Measurements from ENCODE around the gene SH3PXD2A. TPM values are rescaled to one million over a fixed set of nuclear protein-coding genes. Genes with fewer than 3 reads are reported as not detected.

Gene SH3PXD2A
- total and polyA plus RNA-seq, 9 of the 15 experiments (the other 6 are each of a cell fraction or from before 2014, with no cell fraction given): 0.41 to 9.3 (median 2.5) TPM

DNA sequence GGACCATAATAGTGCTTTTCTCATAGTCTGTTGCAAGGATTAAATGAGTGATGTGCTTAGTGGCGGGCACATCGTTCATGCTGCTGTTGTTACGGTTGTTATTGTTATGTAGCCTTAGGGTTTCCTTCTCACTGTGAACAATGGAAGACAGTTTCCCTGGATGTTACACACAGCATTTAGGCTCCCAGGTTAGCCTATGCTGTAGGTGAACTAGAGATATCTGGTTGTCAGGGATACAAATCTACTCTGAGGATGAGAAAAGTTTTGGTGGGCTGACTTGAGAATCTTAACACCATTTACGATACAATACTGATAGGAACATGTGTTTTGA is 14.7 kb downstream of the SH3PXD2A start:
- POLR2A ChIA-PET: no interaction called here
- intact Hi-C loops (cut with micrococcal nuclease) (no loop called here), in situ Hi-C loops (cut with MboI) (no loop called here)
- ATAC-seq (no peak), DNase-seq (ENCODE audit: extremely low read depth in 1 of 4, low spot score in 3 of 4) (no peak), FAIRE-seq (no peak)
- Histone ChIP-seq H3K9ac (ENCODE audit: insufficient read depth in 1 of 2, low read depth in 2 of 2, low read length in 2 of 2) (no peak overlapping the region), H3K36me3 (ENCODE audit: control insufficient read depth, insufficient read depth, low read length) (no peaks in the 10 kb centered on the region), H3K27ac (ENCODE audit: extremely low read depth, low read depth, low read length) (no peak overlapping the region), H3K4me1 (replicated peaks in 1 of 2; ENCODE audit: control insufficient read depth in 2 of 2, insufficient read depth in 2 of 2, low read length in 2 of 2) (no peaks in the 10 kb centered on the region; a peak in 1 of 5 replicates), H3K9me3 (replicated peaks; ENCODE audit: control insufficient read depth, insufficient read depth, low read depth, low read length) (no peaks in the 10 kb centered on the region), H2AFZ (ENCODE audit: low read depth, low read length) (no peak overlapping the region), H4K20me1 (replicated peaks; ENCODE audit: control insufficient read depth, insufficient read depth, low read length) (no peaks in the 10 kb centered on the region), H3K4me2 (ENCODE audit: insufficient read depth, low read length) (no peak overlapping the region), H3K79me2 (ENCODE audit: control insufficient read depth, insufficient read depth, low read length) (no peaks in the 10 kb centered on the region), H3K9me1 (ENCODE audit: control insufficient read depth, insufficient read depth, low read length) (no peaks in the 10 kb centered on the region), H3K27me3 (ENCODE audit: control insufficient read depth in 2 of 2, insufficient read depth in 2 of 2, low read length in 2 of 2) (peaks cover 13 to 56% of the 10 kb centered on the region in 2 experiments; a peak in 4 of 5 replicates), H3K4me3 (no peak overlapping the region)
- 16% methylated on average over 4 of the region's 4 CpGs for WGBS (ENCODE audit: insufficient coverage, low coverage, missing lambda C conversion rate)
- CTCF ChIA-PET (ENCODE audit: low intra/inter-chr PET ratio): no interaction called here
- no peak for TF ChIP-seq NFIC (IDR thresholded peaks at IDR 0.05)
- TF ChIP-seq E2F3 (CRISPR knock-in tag; IDR thresholded peaks at IDR 0.05): no peak
- no peak for TF ChIP-seq NFYB (IDR thresholded peaks at IDR 0.05; ENCODE audit: extremely low read depth, insufficient read length)
- TF ChIP-seq, protein P1, sequence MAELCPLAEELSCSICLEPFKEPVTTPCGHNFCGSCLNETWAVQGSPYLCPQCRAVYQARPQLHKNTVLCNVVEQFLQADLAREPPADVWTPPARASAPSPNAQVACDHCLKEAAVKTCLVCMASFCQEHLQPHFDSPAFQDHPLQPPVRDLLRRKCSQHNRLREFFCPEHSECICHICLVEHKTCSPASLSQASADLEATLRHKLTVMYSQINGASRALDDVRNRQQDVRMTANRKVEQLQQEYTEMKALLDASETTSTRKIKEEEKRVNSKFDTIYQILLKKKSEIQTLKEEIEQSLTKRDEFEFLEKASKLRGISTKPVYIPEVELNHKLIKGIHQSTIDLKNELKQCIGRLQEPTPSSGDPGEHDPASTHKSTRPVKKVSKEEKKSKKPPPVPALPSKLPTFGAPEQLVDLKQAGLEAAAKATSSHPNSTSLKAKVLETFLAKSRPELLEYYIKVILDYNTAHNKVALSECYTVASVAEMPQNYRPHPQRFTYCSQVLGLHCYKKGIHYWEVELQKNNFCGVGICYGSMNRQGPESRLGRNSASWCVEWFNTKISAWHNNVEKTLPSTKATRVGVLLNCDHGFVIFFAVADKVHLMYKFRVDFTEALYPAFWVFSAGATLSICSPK (IDR thresholded peaks at IDR 0.05; ENCODE audit: borderline replicate concordance): no peak
- TF ChIP-seq NR1H2 (CRISPR knock-in tag; IDR thresholded peaks at IDR 0.05): no peak
- TF ChIP-seq HMG20B (CRISPR knock-in tag; IDR thresholded peaks at IDR 0.05): no peak
- TF ChIP-seq, protein P2, sequence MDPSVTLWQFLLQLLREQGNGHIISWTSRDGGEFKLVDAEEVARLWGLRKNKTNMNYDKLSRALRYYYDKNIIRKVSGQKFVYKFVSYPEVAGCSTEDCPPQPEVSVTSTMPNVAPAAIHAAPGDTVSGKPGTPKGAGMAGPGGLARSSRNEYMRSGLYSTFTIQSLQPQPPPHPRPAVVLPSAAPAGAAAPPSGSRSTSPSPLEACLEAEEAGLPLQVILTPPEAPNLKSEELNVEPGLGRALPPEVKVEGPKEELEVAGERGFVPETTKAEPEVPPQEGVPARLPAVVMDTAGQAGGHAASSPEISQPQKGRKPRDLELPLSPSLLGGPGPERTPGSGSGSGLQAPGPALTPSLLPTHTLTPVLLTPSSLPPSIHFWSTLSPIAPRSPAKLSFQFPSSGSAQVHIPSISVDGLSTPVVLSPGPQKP (CRISPR knock-in tag; IDR thresholded peaks at IDR 0.05): no peak
- TF ChIP-seq GATAD2A (IDR thresholded peaks at IDR 0.05): no peak
- no peak for TF ChIP-seq KLF1 (tag; IDR thresholded peaks at IDR 0.05)
- TF ChIP-seq ZEB2 (IDR thresholded peaks at IDR 0.05): no peak
- no peak for TF ChIP-seq ZNF121 (CRISPR knock-in tag; conservative IDR thresholded peaks at IDR 0.05)
- no peak for TF ChIP-seq ZNF277 (CRISPR knock-in tag; IDR thresholded peaks at IDR 0.05; ENCODE audit: borderline replicate concordance)
- BruUV-seq (replicated peaks): no TSS peak

Data from K562 (cell line).